NK-92 treated with Interleukin-12 subunit alpha and Interleukin-12 subunit beta, amount 100 ng/mL, for 24 hours (cell line): ENCODE measurements around the gene DEDD.

Experiments
- DNase-seq: peaks from one replicate; lab custom pipeline; 2025; lab: John Stamatoyannopoulos, UW

The DEDD gene

GRCh38 chr1:161091796-161092507 is 40.5 kb downstream of the DEDD start:
- DNase-seq: no peak

GRCh38 chr1:161091093-161091492 is 41.4 kb downstream of the DEDD start:
- DNase-seq: no peak

GRCh38 chr1:161090617-161091016 is 41.9 kb downstream of the DEDD start:
- DNase-seq: no peak

GRCh38 chr1:161089938-161090337 is 42.5 kb downstream of the DEDD start:
- DNase-seq: no peak

- DNase-seq: no peak
Observed at GRCh38 chr1:161089251-161089924, 43.1 kb downstream of the DEDD start, which contains the start of gene NECTIN4. Gene NECTIN4 (minus strand): TSS chr1:161089558. CDS start chr1:161089296, 262 bp downstream.

GRCh38 chr1:161088587-161089110 is 43.8 kb downstream of the DEDD start:
- no peak for DNase-seq

- DNase-seq: no peak
Observed at GRCh38 chr1:161086457-161086856, 46.0 kb downstream of the DEDD start.

- no peak for DNase-seq
Observed at GRCh38 chr1:161085165-161085564, 47.3 kb downstream of the DEDD start.

- no peak for DNase-seq
Observed at GRCh38 chr1:161084597-161084988, 47.9 kb downstream of the DEDD start.

- no peak for DNase-seq
Observed at GRCh38 chr1:161083748-161084596, 48.5 kb downstream of the DEDD start.

- DNase-seq: peak; percentile 78
Observed at GRCh38 chr1:161082996-161083747, 49.3 kb downstream of the DEDD start.

- no peak for DNase-seq
Observed at GRCh38 chr1:161082483-161082882, 50.0 kb downstream of the DEDD start.

- no peak for DNase-seq
Observed at GRCh38 chr1:161081519-161081918, 50.9 kb downstream of the DEDD start.

GRCh38 chr1:161080441-161081405 is 51.7 kb downstream of the DEDD start:
- no peak for DNase-seq

GRCh38 chr1:161079436-161080110 is 52.9 kb downstream of the DEDD start:
- DNase-seq: no peak

GRCh38 chr1:161077426-161077825 is 55.0 kb downstream of the DEDD start:
- no peak for DNase-seq

- no peak for DNase-seq
Observed at GRCh38 chr1:161076410-161076809, 56.1 kb downstream of the DEDD start.

- DNase-seq: no peak
Observed at GRCh38 chr1:161074676-161075368, 57.6 kb downstream of the DEDD start.

GRCh38 chr1:161073474-161074121 is 58.9 kb downstream of the DEDD start:
- no peak for DNase-seq
